HCT116 (cell line): ENCODE results near the gene ACTN4.

Experiments
- POLR2A ChIP-seq: IDR thresholded peaks from 2 replicates; pipeline ENCODE4 v1.7.0; 2011; ENCODE audit warnings: borderline replicate concordance; ENCODE audit not compliant: insufficient read depth, insufficient read length; ENCODE audit errors: extremely low read depth
- YY1 ChIP-seq: IDR thresholded peaks from 2 replicates; pipeline ENCODE4 v1.6.1; 2011; ENCODE audit warnings: low read length, low read depth, moderate library complexity, mild to moderate bottlenecking; ENCODE audit not compliant: insufficient replicate concordance; ENCODE audit errors: extremely low read depth
- TF ChIP-seq, protein P1 (sequence below), 3 experiments: fragments of 200-600 bp in 1 of 3; sonication (generic) in 1 of 3; IDR thresholded peaks in 2 of 3; conservative IDR thresholded peaks in 1 of 3; 2 replicates each; pipeline ENCODE4 v1.5.1; 2012 to 2017; ENCODE audit warnings: low read depth in 2 of 3, low read length in 2 of 3, antibody characterized with exemption in 1 of 3, borderline replicate concordance in 1 of 3, control low read depth in 1 of 3, mild to moderate bottlenecking in 1 of 3, mixed read lengths in 1 of 3, mixed run types in 1 of 3, moderate library complexity in 1 of 3; ENCODE audit not compliant: insufficient read depth in 1 of 3

- TF ChIP-seq, protein P1, sequence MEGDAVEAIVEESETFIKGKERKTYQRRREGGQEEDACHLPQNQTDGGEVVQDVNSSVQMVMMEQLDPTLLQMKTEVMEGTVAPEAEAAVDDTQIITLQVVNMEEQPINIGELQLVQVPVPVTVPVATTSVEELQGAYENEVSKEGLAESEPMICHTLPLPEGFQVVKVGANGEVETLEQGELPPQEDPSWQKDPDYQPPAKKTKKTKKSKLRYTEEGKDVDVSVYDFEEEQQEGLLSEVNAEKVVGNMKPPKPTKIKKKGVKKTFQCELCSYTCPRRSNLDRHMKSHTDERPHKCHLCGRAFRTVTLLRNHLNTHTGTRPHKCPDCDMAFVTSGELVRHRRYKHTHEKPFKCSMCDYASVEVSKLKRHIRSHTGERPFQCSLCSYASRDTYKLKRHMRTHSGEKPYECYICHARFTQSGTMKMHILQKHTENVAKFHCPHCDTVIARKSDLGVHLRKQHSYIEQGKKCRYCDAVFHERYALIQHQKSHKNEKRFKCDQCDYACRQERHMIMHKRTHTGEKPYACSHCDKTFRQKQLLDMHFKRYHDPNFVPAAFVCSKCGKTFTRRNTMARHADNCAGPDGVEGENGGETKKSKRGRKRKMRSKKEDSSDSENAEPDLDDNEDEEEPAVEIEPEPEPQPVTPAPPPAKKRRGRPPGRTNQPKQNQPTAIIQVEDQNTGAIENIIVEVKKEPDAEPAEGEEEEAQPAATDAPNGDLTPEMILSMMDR (IDR thresholded peaks at IDR 0.05 in 2 of 3, conservative IDR thresholded peaks at IDR 0.05 in 1 of 3; ENCODE audit: borderline replicate concordance in 1 of 3, insufficient read depth in 1 of 3, low read depth in 2 of 3, low read length in 2 of 3), result no peak
- TF ChIP-seq YY1, result no peak
- no peak for TF ChIP-seq POLR2A
These were observed 7.2 kb downstream of the ACTN4 start for GRCh38 chr19:38654628-38655055.
